H1 (cell line): ENCODE measurements around the gene AP1S1. TPM values are rescaled to one million over a fixed set of nuclear protein-coding genes. Genes with fewer than 3 reads are reported as not detected.

Experiments used
- CTCF ChIA-PET: fragments of 300-600 bp; sonication (Branson Sonifier 250); formaldehyde crosslinking; loops from one replicate; lab custom pipeline; 2021; ENCODE audit not compliant: partially characterized antibody; lab: Charles Lee
- POLR2A ChIA-PET: fragments of 300-600 bp; sonication (Branson Sonifier 250); formaldehyde crosslinking; loops from one replicate; lab custom pipeline; 2021; ENCODE audit warnings: inconsistent platforms; ENCODE audit not compliant: partially characterized antibody; lab: Charles Lee
- DNase-seq, 2 experiments: peaks; one replicate each; pipeline versions ENCODE4 v3.0.0 to v3.0.0-alpha.2; 2010 to 2022; ENCODE audit warnings: low spot score in 2 of 2, low read depth in 1 of 2, mixed read lengths in 1 of 2
- FAIRE-seq: peaks from 2 replicates; lab custom pipeline; 2011; peaks lifted over from hg19 to GRCh38; lab: Jason Lieb, UNC
- H2AFZ ChIP-seq: 2 replicates; pipeline ENCODE4 v1.8.1; 2012; ENCODE audit warnings: low read length, inconsistent platforms
- H2AK5ac ChIP-seq: 2 replicates; pipeline ENCODE4 v1.6.1; 2013; ENCODE audit warnings: low read depth, low read length
- H2BK120ac ChIP-seq: replicated peaks from 2 replicates; pipeline ENCODE3; 2013; ENCODE audit warnings: low read depth, low read length, inconsistent platforms
- H2BK12ac ChIP-seq: 2 replicates; pipeline ENCODE4 v1.6.1; 2013; ENCODE audit warnings: low read depth, low read length
- H2BK15ac ChIP-seq: 2 replicates; pipeline ENCODE4 v1.6.1; 2013; ENCODE audit warnings: low read length
- H2BK20ac ChIP-seq: 2 replicates; pipeline ENCODE4 v1.6.1; 2013; ENCODE audit warnings: low read length
- H2BK5ac ChIP-seq: 2 replicates; pipeline ENCODE4 v1.6.1; 2013; ENCODE audit warnings: low read depth, low read length
- H3K14ac ChIP-seq: 2 replicates; pipeline ENCODE4 v1.6.1; 2013; ENCODE audit warnings: inconsistent platforms; ENCODE audit not compliant: insufficient read length
- H3K18ac ChIP-seq: 2 replicates; pipeline ENCODE4 v1.6.1; 2013; ENCODE audit warnings: low read length; ENCODE audit errors: extremely low read depth
- H3K23ac ChIP-seq: 2 replicates; pipeline ENCODE4 v1.6.1; 2013; ENCODE audit warnings: inconsistent platforms; ENCODE audit not compliant: insufficient read length
- H3K23me2 ChIP-seq: 2 replicates; pipeline ENCODE4 v1.6.1; 2013; ENCODE audit warnings: low read depth, low read length
- H3K27ac ChIP-seq: 2 replicates; pipeline ENCODE4 v1.6.1; 2011; ENCODE audit warnings: low read depth, low read length, inconsistent platforms
- H3K27me3 ChIP-seq, 4 experiments: replicated peaks in 1 of 4; 1 replicate in 1 of 4; 2 replicates in 3 of 4; pipeline versions ENCODE4 v1.6.1 to v1.8.1; 2011 to 2013; ENCODE audit warnings: low read length in 3 of 4, mild to moderate bottlenecking in 3 of 4, inconsistent platforms in 2 of 4, mixed read lengths in 2 of 4, moderate library complexity in 1 of 4; ENCODE audit not compliant: control insufficient read depth in 3 of 4, insufficient read depth in 3 of 4; ENCODE audit errors: extremely low read depth in 1 of 4
- H3K36me3 ChIP-seq, 4 experiments: 2 replicates each; pipeline versions ENCODE4 v1.6.1 to v1.8.1; 2011 to 2013; ENCODE audit warnings: mild to moderate bottlenecking in 4 of 4, low read length in 3 of 4, moderate library complexity in 2 of 4, control low read depth in 1 of 4, inconsistent platforms in 1 of 4; ENCODE audit not compliant: insufficient read depth in 4 of 4, control insufficient read depth in 2 of 4
- H3K4ac ChIP-seq: replicated peaks from 2 replicates; pipeline ENCODE3; 2013; ENCODE audit warnings: low read length, low read depth, mixed read lengths, inconsistent platforms; ENCODE audit not compliant: insufficient read length
- H3K4me1 ChIP-seq, 4 experiments: replicated peaks in 1 of 4; 1 replicate in 1 of 4; 2 replicates in 3 of 4; pipeline versions ENCODE4 v1.6.1 to v1.8.1; 2011 to 2013; ENCODE audit warnings: low read length in 3 of 4, inconsistent platforms in 2 of 4, mixed read lengths in 1 of 4; ENCODE audit not compliant: insufficient read depth in 4 of 4, control insufficient read depth in 3 of 4
- H3K4me2 ChIP-seq, 2 experiments: 2 replicates each; pipeline versions ENCODE4 v1.6.1 to v1.8.1; 2011 to 2013; ENCODE audit warnings: low read depth in 2 of 2, low read length in 2 of 2, control low read depth in 1 of 2, inconsistent platforms in 1 of 2, mild to moderate bottlenecking in 1 of 2; ENCODE audit not compliant: insufficient read depth in 1 of 2
- H3K4me3 ChIP-seq, 4 experiments: fragments of 200-600, 300-600 bp in 1 of 4; sonication (generic), shearing (Covaris generic), sonication (Bioruptor Twin) in 1 of 4; 2 replicates each; pipeline versions ENCODE4 v1.5.1 to v1.8.1; 2011 to 2016; ENCODE audit warnings: low read length in 4 of 4, low read depth in 3 of 4, control low read depth in 2 of 4, inconsistent platforms in 2 of 4, mild to moderate bottlenecking in 2 of 4, mixed read lengths in 1 of 4, moderate library complexity in 1 of 4; ENCODE audit not compliant: insufficient read depth in 2 of 4; ENCODE audit errors: extremely low read depth in 1 of 4
- H3K56ac ChIP-seq: replicated peaks from 2 replicates; pipeline ENCODE3; 2013; ENCODE audit warnings: low read depth, mild to moderate bottlenecking, mixed read lengths, low read length, inconsistent platforms; ENCODE audit not compliant: insufficient read length
- H3K79me1 ChIP-seq: 2 replicates; pipeline ENCODE4 v1.6.1; 2013; ENCODE audit warnings: low read depth, low read length, control low read depth
- H3K79me2 ChIP-seq, 2 experiments: 2 replicates each; pipeline versions ENCODE4 v1.6.1 to v1.8.1; 2012 to 2013; ENCODE audit warnings: low read length in 2 of 2, mild to moderate bottlenecking in 2 of 2, inconsistent platforms in 1 of 2; ENCODE audit not compliant: insufficient read depth in 2 of 2, control insufficient read depth in 1 of 2
- H3K9ac ChIP-seq, 4 experiments: replicated peaks in 1 of 4; 1 replicate in 1 of 4; 2 replicates in 3 of 4; pipeline versions ENCODE4 v1.6.1 to v1.8.1; 2011 to 2013; ENCODE audit warnings: low read depth in 3 of 4, low read length in 3 of 4, control low read depth in 2 of 4, mild to moderate bottlenecking in 2 of 4, moderate library complexity in 2 of 4, inconsistent platforms in 1 of 4; ENCODE audit errors: extremely low read depth in 1 of 4
- H3K9me3 ChIP-seq, 2 experiments: 2 replicates each; pipeline versions ENCODE4 v1.6.1 to v1.8.1; 2012 to 2013; ENCODE audit warnings: mild to moderate bottlenecking in 2 of 2, moderate library complexity in 2 of 2, control low read depth in 1 of 2, inconsistent platforms in 1 of 2, low read depth in 1 of 2, low read length in 1 of 2, mixed read lengths in 1 of 2; ENCODE audit not compliant: insufficient read depth in 2 of 2
- H4K20me1 ChIP-seq, 2 experiments: replicated peaks in 1 of 2; 2 replicates each; pipeline versions ENCODE3 to v1.8.1; 2011 to 2013; ENCODE audit warnings: inconsistent platforms in 2 of 2, low read length in 2 of 2, mild to moderate bottlenecking in 1 of 2; ENCODE audit not compliant: insufficient read depth in 2 of 2, control insufficient read depth in 1 of 2
- H4K5ac ChIP-seq: 2 replicates; pipeline ENCODE4 v1.6.1; 2013; ENCODE audit warnings: low read length, low read depth, mixed read lengths, inconsistent platforms; ENCODE audit not compliant: insufficient read length
- H4K8ac ChIP-seq: 2 replicates; pipeline ENCODE4 v1.8.0; 2013; ENCODE audit warnings: mild to moderate bottlenecking, moderate library complexity, low read length, inconsistent platforms; ENCODE audit not compliant: insufficient read depth; ENCODE audit errors: extremely low read depth
- H4K91ac ChIP-seq: replicated peaks from 2 replicates; pipeline ENCODE3; 2013; ENCODE audit warnings: low read length, mixed read lengths, inconsistent platforms; ENCODE audit not compliant: insufficient read length
- GTF2F1 ChIP-seq: IDR thresholded peaks from 2 replicates; pipeline ENCODE4 v1.6.1; 2012; ENCODE audit warnings: low read depth, low read length, improper control_type of control experiment, borderline replicate concordance
- SIX5 ChIP-seq: IDR thresholded peaks from 2 replicates; pipeline ENCODE4 v1.6.1; 2011; ENCODE audit warnings: mild to moderate bottlenecking, low read depth, low read length
- WGBS, 2 experiments: shearing (Covaris generic) in 1 of 2; methylation state at CpG; one replicate each; pipeline versions ENCODE4 v1.1.6 to v1.1.7; 2013 to 2015; ENCODE audit warnings: low lambda C conversion rate in 2 of 2, mixed read lengths in 2 of 2, inconsistent platforms in 1 of 2, low coverage in 1 of 2, missing lambda C conversion rate in 1 of 2; ENCODE audit not compliant: insufficient replicate concordance in 2 of 2, insufficient coverage in 1 of 2, insufficient read length in 1 of 2; ENCODE audit errors: extremely low coverage in 1 of 2, missing lambda C conversion rate in 1 of 2; 5-methylcytosine and 5-hydroxymethylcytosine counted together
- polyA plus RNA-seq, 7 experiments: library from polyadenylated mRNA; depleted of rRNA in 3 of 7; stranded (reverse) in 5 of 7; unstranded in 2 of 7; fragments of >200 nt in 5 of 7; fragments of 200-250 nt in 2 of 7; gene quantifications; 1 replicate in 5 of 7; 2 replicates in 1 of 7; 4 replicates in 1 of 7; pipeline versions ENCODE4 v1.2.1 to v1.2.3, GENCODE V29; 2011 to 2013; ENCODE audit warnings: missing spikeins in 2 of 7, mixed read lengths in 2 of 7
- total RNA-seq: library from RNA; stranded (reverse); fragmentation: NEBNext Ultra II Directional; extraction: Animal tissue kit (Norgen Biotek cat#: 25700); gene quantifications from 2 replicates; pipeline ENCODE4 v1.2.1, GENCODE V29; 2021

Gene AP1S1
- total and polyA plus RNA-seq, 2 of the 8 experiments (the other 6 are each of a cell fraction or from before 2014, with no cell fraction given), result 56.1 to 59.3 TPM

DNA sequence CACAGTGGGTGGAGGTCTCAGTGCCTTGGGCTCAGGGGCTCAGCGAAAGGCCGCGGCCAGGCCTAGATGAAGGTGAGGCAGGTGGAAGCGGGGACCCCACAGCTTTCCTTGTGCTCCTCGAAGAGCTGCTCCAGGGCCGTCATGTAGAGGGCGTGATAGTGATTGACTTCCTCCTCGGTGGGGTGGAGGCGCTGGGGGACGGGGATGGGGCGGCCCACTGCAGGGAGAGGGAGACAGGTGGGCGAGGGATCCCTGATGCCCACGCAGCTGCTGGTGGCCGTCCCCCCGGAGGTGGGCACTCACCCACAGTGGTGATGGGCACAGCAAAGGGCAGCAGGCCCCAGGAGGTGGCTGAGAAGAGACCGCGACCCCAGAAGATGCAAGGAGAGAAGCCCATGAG, 41.6 kb downstream of the AP1S1 start:
- Histone ChIP-seq H2BK15ac (0 out of 2 replicates have a peak overlapping the region, but pooled peaks have one; percentile 29), H3K36me3 (no peaks in the 10 kb centered on the region), H4K5ac (no peak overlapping the region), H4K20me1 (no peaks in the 10 kb centered on the region), H2BK5ac (no peak overlapping the region), H3K56ac (no peak overlapping the region), H2BK12ac (no peak overlapping the region), H2AK5ac (no peak overlapping the region), H3K18ac (no peak overlapping the region), H3K79me1 (no peaks in the 10 kb centered on the region), H4K8ac (no peak overlapping the region), H2BK20ac (no peak overlapping the region), H2BK120ac (no peak overlapping the region), H4K91ac (no peak overlapping the region), H3K9me3 (no peaks in the 10 kb centered on the region), H3K23me2 (no peaks in the 10 kb centered on the region; the same call in 1 of the 2 replicates), H2AFZ (no peak overlapping the region), H3K4me1 (peaks cover 0 to 11% (median 7%) of the 10 kb centered on the region in 4 experiments; a peak in 6 of 7 replicates), H3K14ac (no peak overlapping the region), H3K4me2 (no peak overlapping the region), H3K23ac (no peak overlapping the region), H3K4me3 (no peak overlapping the region), H3K27ac (no peak overlapping the region), H3K4ac (no peak overlapping the region), H3K79me2 (no peaks in the 10 kb centered on the region), H3K9ac (no peak overlapping the region), H3K27me3 (peaks cover 0 to 2% (median 0%) of the 10 kb centered on the region in 4 experiments; a peak in 1 of 7 replicates)
- POLR2A ChIA-PET, result interaction anchor here (0.9 to 1.3 kb wide), 3 partner anchors 27 to 98 kb away, joined by 3 to 4 read pairs (median 3); partner anchors contain the start of gene FIS1
- DNase-seq (no peak), FAIRE-seq (no peak)
- CTCF ChIA-PET, result interaction anchor here (0.8 to 12.3 kb wide), 9 partner anchors 8 to 54 kb away, joined by 3 to 168 read pairs (median 5); partner anchors contain the start of genes PLOD3 and ZNHIT1
- WGBS, 2 experiments, result 98% methylated on average over 8 of the region's 17 CpGs; no CpG with 5 or more reads in 1 of the 2 experiments
- TF ChIP-seq GTF2F1 (no peak), SIX5 (no peak)
